Colonic mucosa (tissue), 4 donors: ENCODE data around the gene GBGT1. TPM values are rescaled to one million over a fixed set of nuclear protein-coding genes. Genes with fewer than 3 reads are reported as not detected.

ENCODE experiments used
- DNase-seq: peaks from one replicate; pipeline ENCODE4 v3.0.0-alpha.2; 2020
- H3K27ac ChIP-seq: fragments of 200-600 bp; one replicate; pipeline ENCODE4 v1.8.0; 2021
- H3K27me3 ChIP-seq: fragments of 200-600 bp; one replicate; pipeline ENCODE4 v1.8.0; 2021
- H3K36me3 ChIP-seq: fragments of 200-600 bp; one replicate; pipeline ENCODE4 v1.8.0; 2021
- H3K4me1 ChIP-seq: fragments of 200-600 bp; one replicate; pipeline ENCODE4 v1.8.0; 2021; ENCODE audit warnings: mild to moderate bottlenecking
- H3K4me3 ChIP-seq: fragments of 200-600 bp; one replicate; pipeline ENCODE4 v1.8.0; 2021
- H3K9ac ChIP-seq, 2 donors: one replicate each; pipeline ENCODE4 v1.7.0; 2013; ENCODE audit warnings: control low read depth in 2 of 2, low read depth in 2 of 2, low read length in 2 of 2
- H3K9me3 ChIP-seq: fragments of 200-600 bp; one replicate; pipeline ENCODE4 v1.8.0; 2021
- CTCF ChIP-seq: fragments of 200-600 bp; IDR thresholded peaks from one replicate; pipeline ENCODE4 v1.8.0; 2022; ENCODE audit warnings: antibody characterized with exemption, mild to moderate bottlenecking
- intact Hi-C: fragments of 100-400 bp; cut with DNase I; formaldehyde crosslinking; loops from one replicate; pipeline ENCODE4 v1.14.1; 2022
- total RNA-seq, 2 donors: library from RNA; stranded (reverse); fragmentation: NEBNext Ultra II Directional in 1 of 2; extraction: Animal tissue kit (Norgen Biotek cat#: 25700) in 1 of 2; gene quantifications; one replicate each; pipeline ENCODE4 v1.2.1, GENCODE V29; 2021
- donor health status: healthy.
- donor health status: DM: no; HTN: no; CAD: no.
- donor health status: DM: no; HTN: no; CAD: no.

Gene GBGT1
- total RNA-seq, 2 donors from 2014 or later = 4.6 to 4.8 TPM

- Histone ChIP-seq H3K4me3 (no peak overlapping the region), H3K27me3 (no peaks in the 10 kb centered on the region), H3K4me1 (no peaks in the 10 kb centered on the region), H3K9me3 (no peaks in the 10 kb centered on the region), H3K9ac (no peak overlapping the region), H3K36me3 (no peaks in the 10 kb centered on the region), H3K27ac (no peak overlapping the region)
- no peak for TF ChIP-seq CTCF
- intact Hi-C loops = no loop called here
- no peak for DNase-seq
These were observed 10.3 kb downstream of the GBGT1 start for GRCh38 chr9:133153227-133154096.

GRCh38 chr9:133151601-133152525 lies 11.9 kb downstream of the GBGT1 start:
- no peak overlapping the region for H3K4me3 ChIP-seq
- H3K36me3 ChIP-seq = no peaks in the 10 kb centered on the region
- H3K27me3 ChIP-seq = no peaks in the 10 kb centered on the region
- intact Hi-C loops = no loop called here
- H3K9me3 ChIP-seq = no peaks in the 10 kb centered on the region
- no peak overlapping the region for H3K27ac ChIP-seq
- H3K9ac ChIP-seq = no peak overlapping the region
- H3K4me1 ChIP-seq = peaks cover 8% of the 10 kb centered on the region
- no peak for DNase-seq
- TF ChIP-seq CTCF = no peak

- Histone ChIP-seq H3K9me3 (no peaks in the 10 kb centered on the region), H3K9ac (no peak overlapping the region), H3K27me3 (no peaks in the 10 kb centered on the region), H3K27ac (no peak overlapping the region), H3K4me1 (peaks cover 8% of the 10 kb centered on the region), H3K4me3 (no peak overlapping the region), H3K36me3 (no peaks in the 10 kb centered on the region)
- no peak for DNase-seq
- TF ChIP-seq CTCF = no peak
- intact Hi-C loops = no loop called here
These were observed 12.7 kb downstream of the GBGT1 start for GRCh38 chr9:133151041-133151440.

GRCh38 chr9:133149130-133150015 lies 14.3 kb downstream of the GBGT1 start:
- H3K9me3 ChIP-seq = no peaks in the 10 kb centered on the region
- DNase-seq = peak; percentile 87

More at GRCh38 chr9:133149130-133150015, 14.3 kb downstream of the GBGT1 start:
- Histone ChIP-seq H3K27ac (peak overlapping the region; percentile 72), H3K4me3 (peak overlapping the region; percentile 36), H3K9ac (peak overlapping the region; percentile 86 to 99), H3K4me1 (peaks cover 17% of the 10 kb centered on the region), H3K27me3 (no peaks in the 10 kb centered on the region), H3K36me3 (no peaks in the 10 kb centered on the region)
- intact Hi-C loops = loop anchor here (5.0 kb wide), 2 partner anchors 102 to 117 kb away; partner anchors contain the start of gene GTF3C5
- TF ChIP-seq CTCF = no peak
